ENCODE measurements around the gene MTREX.

DNA sequence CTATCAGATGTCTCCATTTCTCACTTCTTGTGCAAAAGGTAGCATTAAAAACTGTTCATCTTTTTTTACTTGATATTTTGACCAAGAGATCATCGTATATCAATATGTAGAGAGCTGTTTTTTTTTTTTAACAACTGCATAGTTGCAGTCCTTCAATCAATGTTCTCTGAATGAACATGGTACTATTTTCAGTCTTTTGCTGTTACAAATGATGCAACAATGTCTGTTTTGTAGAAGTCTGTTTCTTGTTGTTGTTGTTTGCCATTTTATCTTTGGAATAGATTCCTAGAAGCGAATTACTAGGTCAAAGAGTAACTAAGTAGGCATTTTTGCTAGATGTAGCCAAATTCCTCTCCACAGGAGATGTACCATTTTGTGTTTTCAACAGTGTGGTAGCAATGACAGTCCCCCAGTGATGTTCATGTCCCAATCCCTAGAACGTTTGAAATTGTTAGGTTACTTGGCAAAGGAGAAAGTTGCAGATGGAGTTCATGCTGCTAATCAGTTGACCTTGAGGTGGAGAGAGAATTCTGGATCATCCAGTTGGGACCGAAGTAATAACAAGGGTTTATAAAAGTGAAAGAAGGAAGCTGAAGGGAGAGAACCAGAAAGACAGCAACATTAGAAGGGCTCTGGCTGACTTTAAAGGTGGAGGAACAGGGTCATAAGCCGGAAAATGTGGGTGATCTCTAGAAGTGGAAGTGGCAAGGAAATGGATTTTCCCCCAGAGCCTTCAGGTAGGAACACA, 6.3 kb downstream of the MTREX start:
- TF ChIP-seq, protein P1, sequence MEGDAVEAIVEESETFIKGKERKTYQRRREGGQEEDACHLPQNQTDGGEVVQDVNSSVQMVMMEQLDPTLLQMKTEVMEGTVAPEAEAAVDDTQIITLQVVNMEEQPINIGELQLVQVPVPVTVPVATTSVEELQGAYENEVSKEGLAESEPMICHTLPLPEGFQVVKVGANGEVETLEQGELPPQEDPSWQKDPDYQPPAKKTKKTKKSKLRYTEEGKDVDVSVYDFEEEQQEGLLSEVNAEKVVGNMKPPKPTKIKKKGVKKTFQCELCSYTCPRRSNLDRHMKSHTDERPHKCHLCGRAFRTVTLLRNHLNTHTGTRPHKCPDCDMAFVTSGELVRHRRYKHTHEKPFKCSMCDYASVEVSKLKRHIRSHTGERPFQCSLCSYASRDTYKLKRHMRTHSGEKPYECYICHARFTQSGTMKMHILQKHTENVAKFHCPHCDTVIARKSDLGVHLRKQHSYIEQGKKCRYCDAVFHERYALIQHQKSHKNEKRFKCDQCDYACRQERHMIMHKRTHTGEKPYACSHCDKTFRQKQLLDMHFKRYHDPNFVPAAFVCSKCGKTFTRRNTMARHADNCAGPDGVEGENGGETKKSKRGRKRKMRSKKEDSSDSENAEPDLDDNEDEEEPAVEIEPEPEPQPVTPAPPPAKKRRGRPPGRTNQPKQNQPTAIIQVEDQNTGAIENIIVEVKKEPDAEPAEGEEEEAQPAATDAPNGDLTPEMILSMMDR (conservative IDR thresholded peaks at IDR 0.05; ENCODE audit: low read depth, low read length), result no peak
- no peak for TF ChIP-seq EZH2 (IDR thresholded peaks at IDR 0.05; ENCODE audit: low read length, unreplicated experiment)
